ENCODE results near the gene GNA15. TPM values are rescaled to one million over a fixed set of nuclear protein-coding genes. Genes with fewer than 3 reads are reported as not detected.

GNA15 gene
- total and polyA plus RNA-seq, 2 donors (not counting 1 experiment from before 2014, with no cell fraction given) = not detected

DNA sequence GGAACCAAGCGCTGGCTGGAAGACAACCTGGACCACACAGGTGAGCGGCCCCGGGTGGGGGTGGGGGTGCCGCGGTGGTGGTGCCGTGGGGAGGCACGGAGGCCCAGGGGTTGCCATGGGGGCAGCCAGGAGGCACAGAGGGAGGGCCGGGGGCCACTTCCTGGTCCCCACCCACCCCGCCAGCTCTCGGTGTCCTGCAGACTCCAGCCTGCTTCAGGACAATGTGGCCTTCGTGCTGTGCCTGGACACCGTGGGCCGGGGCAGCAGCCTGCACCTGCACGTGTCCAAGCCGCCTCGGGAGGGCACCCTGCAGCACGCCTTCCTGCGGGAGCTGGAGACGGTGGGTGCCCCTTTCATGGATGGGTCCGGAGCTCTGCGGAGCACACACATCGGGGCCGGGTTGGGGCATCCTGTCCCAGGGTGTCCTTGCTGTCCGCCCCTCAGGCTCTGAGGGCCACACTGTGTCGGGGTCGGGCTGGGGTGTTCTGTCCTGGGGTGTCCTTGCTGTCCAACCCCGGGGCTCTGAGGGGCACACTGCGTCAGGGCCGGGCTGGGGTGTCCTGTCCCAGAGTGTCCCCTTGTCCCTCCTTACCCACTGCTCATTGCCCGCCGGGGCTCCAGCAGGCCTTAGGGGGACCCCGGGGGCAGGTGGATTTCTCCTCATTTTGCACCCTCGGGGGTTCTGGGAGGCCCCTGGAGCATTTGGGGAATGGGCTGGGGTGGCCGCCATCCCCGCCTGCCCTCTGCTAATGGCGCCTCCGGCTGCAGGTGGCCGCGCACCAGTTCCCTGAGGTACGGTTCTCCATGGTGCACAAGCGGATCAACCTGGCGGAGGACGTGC lies 68.2 kb downstream of the GNA15 start:
- H3K9me3 ChIP-seq (ENCODE audit: control insufficient read depth, insufficient read depth, low read depth, low read length) = no peaks in the 10 kb centered on the region
- no peak for DNase-seq (ENCODE audit: low read depth in 2 of 2)

DNA sequence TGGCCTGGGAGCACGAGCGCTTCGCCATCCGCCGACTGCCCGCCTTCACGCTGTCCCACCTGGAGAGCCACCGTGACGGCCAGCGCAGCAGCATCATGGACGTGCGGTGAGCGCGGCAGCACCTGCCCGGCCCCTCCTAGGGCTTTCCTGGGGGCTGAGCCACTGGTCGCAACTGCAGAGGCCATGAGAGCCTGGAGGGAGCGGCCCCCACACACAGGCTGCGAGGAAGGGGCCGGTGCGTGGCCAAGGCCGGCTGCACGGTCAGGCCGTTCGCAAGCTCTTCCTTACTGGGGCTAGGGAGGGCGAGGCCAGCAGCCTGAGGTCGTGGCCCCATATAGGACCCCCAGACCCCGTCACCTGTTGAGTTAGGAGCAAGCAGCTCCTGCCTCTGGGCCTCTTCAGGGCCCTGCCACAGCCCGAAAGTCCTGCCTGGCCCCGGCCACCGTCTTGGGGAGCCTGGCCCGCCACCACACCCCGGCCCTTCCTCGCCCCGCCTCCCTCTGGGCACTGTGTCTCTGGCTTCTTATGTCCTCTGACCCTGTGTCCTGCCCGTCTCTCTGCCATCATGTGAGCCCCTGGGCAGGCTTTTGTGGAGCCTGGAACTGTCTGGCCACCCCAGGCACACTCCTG lies 68.9 kb downstream of the GNA15 start:
- Histone ChIP-seq H2AFZ (ENCODE audit: low read length) (no peak overlapping the region), H3K36me3 (ENCODE audit: control insufficient read depth, insufficient read depth, low read length) (peaks cover 14% of the 10 kb centered on the region), H3K27me3 (ENCODE audit: control insufficient read depth, insufficient read depth, low read length) (no peaks in the 10 kb centered on the region), H3K4me1 (ENCODE audit: control insufficient read depth, extremely low read depth, insufficient read depth, low read length) (no peaks in the 10 kb centered on the region), H3K27ac (ENCODE audit: insufficient read depth, low read length) (no peak overlapping the region), H3K4me3 (replicated peaks in 1 of 4; ENCODE audit: control extremely low read depth in 1 of 4, insufficient read depth in 1 of 4, low read depth in 3 of 4, low read length in 4 of 4) (no peak overlapping the region), H3K79me2 (ENCODE audit: control insufficient read depth, insufficient read depth, low read length) (no peaks in the 10 kb centered on the region), H3K9me3 (ENCODE audit: control insufficient read depth, insufficient read depth, low read depth, low read length) (no peaks in the 10 kb centered on the region), H3K9ac (ENCODE audit: insufficient read depth, low read length) (no peak overlapping the region), H4K20me1 (ENCODE audit: control insufficient read depth, extremely low read depth, insufficient read depth, low read length) (no peaks in the 10 kb centered on the region), H3K4me2 (ENCODE audit: extremely low read depth, insufficient read depth, low read length) (no peak overlapping the region)
- no peak for DNase-seq (ENCODE audit: low read depth in 2 of 2)
- TF ChIP-seq CTCF (conservative IDR thresholded peaks at IDR 0.05 in 1 of 2, IDR thresholded peaks at IDR 0.05 in 1 of 2; ENCODE audit: low read depth in 1 of 2, low read length in 2 of 2) (no peak), EZH2 (IDR thresholded peaks at IDR 0.05; ENCODE audit: low read length, missing control alignments) (no peak)

More for the DNA sequence above, 68.2 kb downstream of the GNA15 start:
- Histone ChIP-seq H3K4me3 (replicated peaks in 1 of 4; ENCODE audit: control extremely low read depth in 1 of 4, insufficient read depth in 1 of 4, low read depth in 3 of 4, low read length in 4 of 4) (no peak overlapping the region), H3K4me2 (ENCODE audit: extremely low read depth, insufficient read depth, low read length) (no peak overlapping the region), H3K27ac (ENCODE audit: insufficient read depth, low read length) (no peak overlapping the region), H2AFZ (ENCODE audit: low read length) (no peak overlapping the region), H3K36me3 (ENCODE audit: control insufficient read depth, insufficient read depth, low read length) (peaks cover 12% of the 10 kb centered on the region), H3K4me1 (ENCODE audit: control insufficient read depth, extremely low read depth, insufficient read depth, low read length) (no peaks in the 10 kb centered on the region), H3K79me2 (ENCODE audit: control insufficient read depth, insufficient read depth, low read length) (no peaks in the 10 kb centered on the region), H3K9ac (ENCODE audit: insufficient read depth, low read length) (no peak overlapping the region), H3K27me3 (ENCODE audit: control insufficient read depth, insufficient read depth, low read length) (no peaks in the 10 kb centered on the region), H4K20me1 (ENCODE audit: control insufficient read depth, extremely low read depth, insufficient read depth, low read length) (no peaks in the 10 kb centered on the region)
- TF ChIP-seq CTCF (conservative IDR thresholded peaks at IDR 0.05 in 1 of 2, IDR thresholded peaks at IDR 0.05 in 1 of 2; ENCODE audit: low read depth in 1 of 2, low read length in 2 of 2) (no peak), EZH2 (IDR thresholded peaks at IDR 0.05; ENCODE audit: low read length, missing control alignments) (no peak)

- no peak for DNase-seq (ENCODE audit: low read depth in 2 of 2)
- H4K20me1 ChIP-seq (ENCODE audit: control insufficient read depth, extremely low read depth, insufficient read depth, low read length) = no peaks in the 10 kb centered on the region
- H3K79me2 ChIP-seq (ENCODE audit: control insufficient read depth, insufficient read depth, low read length) = no peaks in the 10 kb centered on the region
- no peak overlapping the region for H3K4me2 ChIP-seq (ENCODE audit: extremely low read depth, insufficient read depth, low read length)
- TF ChIP-seq EZH2 (IDR thresholded peaks at IDR 0.05; ENCODE audit: low read length, missing control alignments) (no peak), CTCF (conservative IDR thresholded peaks at IDR 0.05 in 1 of 2, IDR thresholded peaks at IDR 0.05 in 1 of 2; ENCODE audit: low read depth in 1 of 2, low read length in 2 of 2) (no peak)
- no peaks in the 10 kb centered on the region for H3K9me3 ChIP-seq (ENCODE audit: control insufficient read depth, insufficient read depth, low read depth, low read length)
- no peak overlapping the region for H3K9ac ChIP-seq (ENCODE audit: insufficient read depth, low read length)
- peaks cover 12% of the 10 kb centered on the region for H3K36me3 ChIP-seq (ENCODE audit: control insufficient read depth, insufficient read depth, low read length)
- no peaks in the 10 kb centered on the region for H3K4me1 ChIP-seq (ENCODE audit: control insufficient read depth, extremely low read depth, insufficient read depth, low read length)
- no peak overlapping the region for H3K4me3 ChIP-seq (replicated peaks in 1 of 4; ENCODE audit: control extremely low read depth in 1 of 4, insufficient read depth in 1 of 4, low read depth in 3 of 4, low read length in 4 of 4)
- H2AFZ ChIP-seq (ENCODE audit: low read length) = no peak overlapping the region
- no peaks in the 10 kb centered on the region for H3K27me3 ChIP-seq (ENCODE audit: control insufficient read depth, insufficient read depth, low read length)
- H3K27ac ChIP-seq (ENCODE audit: insufficient read depth, low read length) = no peak overlapping the region
These were observed 70.6 kb downstream of the GNA15 start for GRCh38 chr19:3206216-3206953.
